Esophagus squamous epithelium (tissue), 5 donors: ENCODE data around the gene UNC79. TPM values are rescaled to one million over a fixed set of nuclear protein-coding genes. Genes with fewer than 3 reads are reported as not detected.

Source experiments
- DNase-seq: peaks from one replicate; lab custom pipeline; 2025; lab: John Stamatoyannopoulos, UW
- H3K27ac ChIP-seq, 4 donors: fragments of 200-600 bp; sonication (generic); one replicate each; pipeline ENCODE4 v1.5.1; 2016 to 2019; ENCODE audit warnings: mild to moderate bottlenecking in 1 of 4
- H3K27me3 ChIP-seq, 4 donors: fragments of 200-600 bp; sonication (generic); 1 replicate in 3 of 4; 2 replicates in 1 of 4; pipeline versions ENCODE4 v1.5.1 to v1.6.0; 2017 to 2021; ENCODE audit warnings: antibody characterized with exemption in 1 of 4
- H3K36me3 ChIP-seq, 3 donors: fragments of 200-600 bp; sonication (generic); one replicate each; pipeline ENCODE4 v1.5.1; 2016 to 2019
- H3K4me1 ChIP-seq, 3 donors: fragments of 200-600 bp; sonication (generic); one replicate each; pipeline ENCODE4 v1.5.1; 2017 to 2019
- H3K4me3 ChIP-seq, 4 donors: fragments of 200-600 bp; sonication (generic); 1 replicate in 3 of 4; 2 replicates in 1 of 4; pipeline ENCODE4 v1.5.1; 2016 to 2019; ENCODE audit warnings: mild to moderate bottlenecking in 2 of 4, moderate library complexity in 1 of 4
- H3K9me3 ChIP-seq, 3 donors: fragments of 200-600 bp; sonication (generic); one replicate each; pipeline ENCODE4 v1.5.1; 2016 to 2019
- POLR2A ChIP-seq, 4 donors: fragments of 450-650 bp; IDR thresholded peaks; one replicate each; pipeline ENCODE4 v1.6.1; 2017; ENCODE audit warnings: antibody characterized with exemption in 4 of 4, mild to moderate bottlenecking in 4 of 4, moderate library complexity in 3 of 4
- WGBS, 2 donors: methylation state at CpG; one replicate each; pipeline ENCODE4 v1.1.5; 2018; 5-methylcytosine and 5-hydroxymethylcytosine counted together
- intact Hi-C: fragments of 100-400 bp; cut with DNase I; formaldehyde crosslinking; loops from one replicate; pipeline ENCODE4 v1.15.0; 2022
- total RNA-seq, 4 donors: library from RNA; depleted of rRNA; stranded (reverse); fragments of >200 nt; gene quantifications; one replicate each; pipeline ENCODE4 v1.1.0, GENCODE V29; 2016
- TF ChIP-seq, protein P1 (sequence below), 6 experiments: fragments of 450-650 bp in 4 of 6; fragments of 200-600 bp in 2 of 6; sonication (generic) in 2 of 6; IDR thresholded peaks; one replicate each; pipeline ENCODE4 v1.5.1; 2016 to 2019; ENCODE audit warnings: antibody characterized with exemption in 6 of 6, mild to moderate bottlenecking in 4 of 6, moderate library complexity in 4 of 6
- donor health status: DM: yes; HTN: yes; CAD: no.

Gene UNC79
- total RNA-seq, 4 donors from 2014 or later, result under 0.01 TPM; not detected in 3

DNA sequence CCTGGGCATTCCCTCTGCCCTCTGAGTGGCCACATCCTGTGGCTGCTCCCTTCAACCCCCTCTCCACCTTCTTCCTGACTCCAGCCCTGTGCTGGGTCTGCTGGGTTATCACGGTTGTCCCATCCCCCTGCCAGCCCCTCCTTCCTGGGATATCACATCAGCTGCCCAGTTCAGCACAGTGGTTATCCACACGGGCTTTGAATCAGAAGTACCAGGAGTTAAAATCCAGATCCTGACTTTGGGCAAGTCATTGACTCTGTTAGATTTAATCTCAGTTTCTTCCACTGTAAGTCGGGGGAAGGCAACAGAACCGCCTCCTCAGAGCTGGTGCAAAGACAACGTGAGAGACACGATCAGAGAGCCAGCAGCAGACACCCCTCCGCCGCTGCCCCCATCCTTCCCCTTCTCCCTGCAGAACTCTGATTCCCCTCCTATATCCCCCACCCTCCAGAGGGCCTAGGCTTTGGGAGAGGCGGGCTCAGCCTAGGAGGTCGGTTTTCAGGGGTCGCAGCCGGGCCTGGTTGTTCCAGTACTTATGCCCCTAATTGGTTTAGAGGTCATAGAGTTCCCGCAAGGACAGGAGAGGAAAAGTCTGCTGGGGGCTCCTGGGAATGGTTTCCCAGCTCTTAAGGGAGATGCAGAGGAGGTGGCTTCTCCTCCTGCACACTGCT lies 315.0 kb downstream of the UNC79 start:
- no peaks in the 10 kb centered on the region for H3K9me3 ChIP-seq
- DNase-seq, result no peak
- 69 to 78% methylated on average over 7 to 9 of the region's 13 CpGs for WGBS, 2 donors
- H3K4me1 ChIP-seq, result peaks cover 0 to 6% (median 0%) of the 10 kb centered on the region in 3 donors
- no peaks in the 10 kb centered on the region for H3K27me3 ChIP-seq
- peak overlapping the region in 2 of 4 donors; percentile 58 to 68 for H3K27ac ChIP-seq
- TF ChIP-seq, protein P1, sequence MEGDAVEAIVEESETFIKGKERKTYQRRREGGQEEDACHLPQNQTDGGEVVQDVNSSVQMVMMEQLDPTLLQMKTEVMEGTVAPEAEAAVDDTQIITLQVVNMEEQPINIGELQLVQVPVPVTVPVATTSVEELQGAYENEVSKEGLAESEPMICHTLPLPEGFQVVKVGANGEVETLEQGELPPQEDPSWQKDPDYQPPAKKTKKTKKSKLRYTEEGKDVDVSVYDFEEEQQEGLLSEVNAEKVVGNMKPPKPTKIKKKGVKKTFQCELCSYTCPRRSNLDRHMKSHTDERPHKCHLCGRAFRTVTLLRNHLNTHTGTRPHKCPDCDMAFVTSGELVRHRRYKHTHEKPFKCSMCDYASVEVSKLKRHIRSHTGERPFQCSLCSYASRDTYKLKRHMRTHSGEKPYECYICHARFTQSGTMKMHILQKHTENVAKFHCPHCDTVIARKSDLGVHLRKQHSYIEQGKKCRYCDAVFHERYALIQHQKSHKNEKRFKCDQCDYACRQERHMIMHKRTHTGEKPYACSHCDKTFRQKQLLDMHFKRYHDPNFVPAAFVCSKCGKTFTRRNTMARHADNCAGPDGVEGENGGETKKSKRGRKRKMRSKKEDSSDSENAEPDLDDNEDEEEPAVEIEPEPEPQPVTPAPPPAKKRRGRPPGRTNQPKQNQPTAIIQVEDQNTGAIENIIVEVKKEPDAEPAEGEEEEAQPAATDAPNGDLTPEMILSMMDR (IDR thresholded peaks at IDR 0.05), result no peak
- no peak for TF ChIP-seq POLR2A (IDR thresholded peaks at IDR 0.05)
- no peaks in the 10 kb centered on the region for H3K36me3 ChIP-seq
- no peak overlapping the region for H3K4me3 ChIP-seq
- intact Hi-C loops, result no loop called here

DNA sequence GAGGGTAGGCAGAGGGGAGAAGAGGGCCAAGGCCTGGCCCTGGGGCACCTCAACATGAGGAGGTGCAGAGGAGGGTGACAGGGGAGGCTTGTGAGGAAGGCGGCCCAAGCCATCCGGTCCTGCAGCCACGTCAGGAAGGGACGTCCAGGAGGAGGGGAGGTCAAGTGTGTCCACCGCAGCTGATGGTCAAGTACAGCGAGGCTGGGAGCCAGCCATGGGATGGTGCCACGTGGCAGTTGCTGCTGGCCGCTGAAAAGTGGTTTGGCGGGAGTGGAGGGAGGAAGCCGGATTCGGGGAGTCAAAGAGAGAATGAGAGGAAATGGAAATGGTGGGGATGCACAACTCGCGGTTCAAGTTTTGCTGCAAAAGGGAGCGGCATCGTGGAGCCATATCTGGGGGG lies 316.4 kb downstream of the UNC79 start:
- 76 to 78% methylated on average over 13 to 15 of the region's 15 CpGs for WGBS, 2 donors
- no peak for DNase-seq
- Histone ChIP-seq H3K36me3 (no peaks in the 10 kb centered on the region), H3K4me1 (peaks cover 0 to 6% (median 0%) of the 10 kb centered on the region in 3 donors), H3K27ac (peak overlapping the region in 2 of 4 donors; percentile 20 to 58), H3K27me3 (no peaks in the 10 kb centered on the region), H3K4me3 (no peak overlapping the region), H3K9me3 (no peaks in the 10 kb centered on the region)
- TF ChIP-seq POLR2A (IDR thresholded peaks at IDR 0.05), result no peak
- TF ChIP-seq, protein P1 (IDR thresholded peaks at IDR 0.05), result no peak
- intact Hi-C loops, result no loop called here

DNA sequence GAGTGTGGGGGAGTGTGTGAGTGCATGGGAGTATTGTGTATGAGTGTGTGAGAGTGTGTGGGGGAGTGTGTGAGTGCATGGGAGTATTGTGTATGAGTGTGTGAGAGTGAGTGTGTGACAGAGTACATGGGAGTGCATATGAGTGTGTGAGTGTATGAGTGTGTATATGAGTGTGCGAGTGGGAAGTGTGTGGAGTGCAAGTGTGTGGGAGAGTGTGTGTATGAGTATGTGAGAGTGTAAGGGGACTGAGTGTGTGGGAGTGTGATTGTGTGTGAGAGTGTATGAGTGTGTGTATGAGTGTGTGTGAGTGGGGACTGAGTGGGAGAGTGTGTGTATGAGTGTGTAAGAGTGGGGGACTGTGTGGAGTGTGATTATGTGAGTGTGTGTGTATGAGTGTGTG lies 316.8 kb downstream of the UNC79 start:
- Histone ChIP-seq H3K36me3 (no peaks in the 10 kb centered on the region), H3K27ac (peak overlapping the region in 1 of 4 donors; percentile 58), H3K27me3 (no peaks in the 10 kb centered on the region), H3K4me1 (peaks cover 0 to 2% (median 0%) of the 10 kb centered on the region in 3 donors), H3K9me3 (no peaks in the 10 kb centered on the region), H3K4me3 (no peak overlapping the region)
- intact Hi-C loops, result no loop called here
- WGBS, 2 donors, result 87 to 94% methylated on average over 1 of the region's 1 CpG
- DNase-seq, result no peak
- no peak for TF ChIP-seq POLR2A (IDR thresholded peaks at IDR 0.05)
- TF ChIP-seq, protein P1 (IDR thresholded peaks at IDR 0.05), result no peak

DNA sequence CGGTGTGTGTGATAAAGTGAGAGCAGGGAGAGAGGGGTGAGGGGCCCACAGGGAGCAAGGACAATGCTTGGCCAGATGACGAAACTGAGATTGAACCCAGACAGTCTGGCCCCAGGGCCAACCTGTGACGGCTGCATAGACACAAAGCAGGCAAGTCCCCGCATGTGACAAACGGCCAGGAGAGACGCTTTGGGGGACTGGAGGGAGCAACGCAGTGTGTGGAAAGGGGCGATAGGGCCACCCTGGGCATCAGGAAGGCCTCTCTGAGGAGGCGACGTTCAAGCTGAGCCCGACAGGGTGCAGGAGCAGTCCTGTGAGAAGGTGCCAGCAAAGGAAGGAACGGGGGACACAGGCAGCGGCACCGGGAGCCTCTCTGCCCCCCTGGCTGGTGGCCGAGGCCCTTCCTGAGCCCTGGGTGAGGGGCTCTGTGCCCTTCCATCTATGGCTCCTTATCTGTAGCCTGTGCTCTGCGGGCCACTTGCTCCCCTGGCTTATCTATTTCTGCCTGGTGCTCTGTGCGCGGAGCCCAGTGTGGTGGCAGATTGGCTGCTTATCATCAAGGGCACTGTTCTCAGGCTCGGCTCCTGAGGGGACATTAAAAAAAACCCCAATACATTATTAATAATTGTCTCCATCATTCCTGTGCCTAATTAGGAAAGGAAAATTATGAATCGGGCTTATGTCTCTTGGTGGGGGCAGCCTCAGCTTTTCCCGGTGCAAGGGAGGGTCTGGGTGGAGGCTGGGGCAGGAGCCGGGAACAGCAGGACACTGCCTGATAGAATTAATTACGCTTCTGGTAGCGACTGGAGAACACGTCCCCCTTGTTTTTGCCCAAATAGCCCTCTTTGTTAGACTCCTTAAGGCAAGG lies 317.7 kb downstream of the UNC79 start:
- Histone ChIP-seq H3K4me1 (no peaks in the 10 kb centered on the region), H3K9me3 (no peaks in the 10 kb centered on the region), H3K27ac (peak overlapping the region in 3 of 4 donors; percentile 5 to 55 (median 5)), H3K36me3 (no peaks in the 10 kb centered on the region), H3K27me3 (no peaks in the 10 kb centered on the region), H3K4me3 (no peak overlapping the region)
- intact Hi-C loops, result no loop called here
- no peak for DNase-seq
- TF ChIP-seq, protein P1 (IDR thresholded peaks at IDR 0.05), result no peak
- no peak for TF ChIP-seq POLR2A (IDR thresholded peaks at IDR 0.05)
- WGBS, 2 donors, result 57 to 67% methylated on average over 18 to 24 of the region's 25 CpGs

DNA sequence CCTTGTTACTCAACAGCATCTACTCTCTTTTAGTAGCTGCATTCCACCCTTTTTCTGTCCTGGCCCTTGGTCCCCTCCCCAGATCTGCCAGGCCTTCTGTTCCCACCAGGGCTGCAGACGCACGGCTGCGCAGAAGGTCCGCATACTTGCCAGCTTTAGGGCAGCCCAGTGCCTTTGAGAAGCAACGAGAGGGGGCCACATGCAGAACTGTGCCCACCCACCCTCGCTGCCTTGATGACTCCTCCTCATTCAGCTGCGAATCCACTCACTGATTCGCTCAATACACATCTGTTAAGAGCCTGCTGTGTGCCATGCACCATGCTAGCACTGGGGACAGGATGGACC lies 318.3 kb downstream of the UNC79 start:
- Histone ChIP-seq H3K27me3 (no peaks in the 10 kb centered on the region), H3K27ac (peak overlapping the region in 1 of 4 donors; percentile 55), H3K36me3 (no peaks in the 10 kb centered on the region), H3K4me1 (no peaks in the 10 kb centered on the region), H3K9me3 (no peaks in the 10 kb centered on the region), H3K4me3 (no peak overlapping the region)
- intact Hi-C loops, result no loop called here
- DNase-seq, result no peak
- TF ChIP-seq, protein P1 (IDR thresholded peaks at IDR 0.05), result no peak
- no peak for TF ChIP-seq POLR2A (IDR thresholded peaks at IDR 0.05)
- WGBS, 2 donors, result 83 to 88% methylated on average over 4 to 8 of the region's 8 CpGs
